K562 (cell line): ENCODE measurements around the gene DPP10.

Source experiments
- CCAR2 ChIP-seq: fragments of 200-400 bp; formaldehyde crosslinking; IDR thresholded peaks from 2 replicates; pipeline ENCODE4 v1.6.1; 2017; ENCODE audit warnings: mild to moderate bottlenecking, low read depth, low read length
- CTCF ChIP-seq, 3 experiments: IDR thresholded peaks in 2 of 3; conservative IDR thresholded peaks in 1 of 3; 2 replicates each; pipeline ENCODE4 v1.5.1; 2011 to 2012; ENCODE audit warnings: low read length in 3 of 3, mild to moderate bottlenecking in 3 of 3, control low read depth in 2 of 3, improper control_type of control experiment in 1 of 3, inconsistent platforms in 1 of 3, low read depth in 1 of 3, mixed read lengths in 1 of 3, moderate library complexity in 1 of 3; ENCODE audit not compliant: insufficient read depth in 2 of 3
- E2F5 ChIP-seq: sonication (generic); formaldehyde crosslinking; IDR thresholded peaks from 2 replicates; pipeline ENCODE4 v1.8.0; 2022; ENCODE audit warnings: mild to moderate bottlenecking, missing genetic modification reagents
- KLF13 ChIP-seq: fragments of 450-650 bp; IDR thresholded peaks from 2 replicates; pipeline ENCODE4 v1.6.1; 2016; ENCODE audit warnings: missing genetic modification characterization, low read depth, mild to moderate bottlenecking, missing compliant biosample characterization, moderate library complexity, borderline replicate concordance
- NRF1 ChIP-seq, 2 experiments: fragments of 450-650 bp; IDR thresholded peaks in 1 of 2; conservative IDR thresholded peaks in 1 of 2; 2 replicates each; pipeline ENCODE4 v1.6.1; 2014; ENCODE audit warnings: mild to moderate bottlenecking in 2 of 2
- POLR2AphosphoS5 ChIP-seq: IDR thresholded peaks from 2 replicates; pipeline ENCODE4 v1.6.1; 2011; ENCODE audit warnings: mild to moderate bottlenecking, low read depth, low read length, moderate library complexity; ENCODE audit not compliant: control insufficient read depth, insufficient read depth
- SMAD3 ChIP-seq: fragments of 450-650 bp; formaldehyde crosslinking; conservative IDR thresholded peaks from 2 replicates; pipeline ENCODE4 v1.4.0; 2020; ENCODE audit warnings: mild to moderate bottlenecking
- SMARCA4 ChIP-seq: fragments of 450-650 bp; IDR thresholded peaks from 2 replicates; pipeline ENCODE4 v1.6.1; 2016
- ZBTB7A ChIP-seq: IDR thresholded peaks from 2 replicates; pipeline ENCODE4 v1.6.1; 2011; ENCODE audit warnings: low read depth, mild to moderate bottlenecking, low read length, moderate library complexity, borderline replicate concordance; ENCODE audit not compliant: control insufficient read depth
- ZNF518B ChIP-seq: fragments of 250-450 bp; sonication (Bioruptor Pico); IDR thresholded peaks from 2 replicates; pipeline ENCODE4 v1.5.0; 2021; ENCODE audit warnings: mild to moderate bottlenecking, moderate library complexity

- TF ChIP-seq ZNF518B (CRISPR knock-in tag) (no peak), ZBTB7A (no peak), NRF1 (conservative IDR thresholded peaks at IDR 0.05 in 1 of 2, IDR thresholded peaks at IDR 0.05 in 1 of 2) (no peak), CCAR2 (no peak), SMAD3 (no peak), CTCF (IDR thresholded peaks at IDR 0.05 in 2 of 3, conservative IDR thresholded peaks at IDR 0.05 in 1 of 3; ENCODE audit: insufficient read depth in 2 of 3, low read depth in 1 of 3, low read length in 3 of 3) (no peak), E2F5 (CRISPR knock-in tag) (no peak), POLR2AphosphoS5 (no peak), KLF13 (no peak), SMARCA4 (no peak)
Measured at GRCh38 chr2:114542695-114543094, 100.3 kb downstream of the DPP10 start.
